H1 (cell line): ENCODE measurements around the gene TSHZ2. TPM values are rescaled to one million over a fixed set of nuclear protein-coding genes. Genes with fewer than 3 reads are reported as not detected.

Source experiments
- CTCF ChIA-PET: fragments of 300-600 bp; sonication (Branson Sonifier 250); formaldehyde crosslinking; loops from one replicate; lab custom pipeline; 2021; ENCODE audit not compliant: partially characterized antibody; lab: Charles Lee
- POLR2A ChIA-PET: fragments of 300-600 bp; sonication (Branson Sonifier 250); formaldehyde crosslinking; loops from one replicate; lab custom pipeline; 2021; ENCODE audit warnings: inconsistent platforms; ENCODE audit not compliant: partially characterized antibody; lab: Charles Lee
- DNase-seq, 2 experiments: peaks; one replicate each; pipeline versions ENCODE4 v3.0.0 to v3.0.0-alpha.2; 2010 to 2022; ENCODE audit warnings: low spot score in 2 of 2, low read depth in 1 of 2, mixed read lengths in 1 of 2
- FAIRE-seq: peaks from 2 replicates; lab custom pipeline; 2011; peaks lifted over from hg19 to GRCh38; lab: Jason Lieb, UNC
- H2AFZ ChIP-seq: 2 replicates; pipeline ENCODE4 v1.8.1; 2012; ENCODE audit warnings: low read length, inconsistent platforms
- H2AK5ac ChIP-seq: 2 replicates; pipeline ENCODE4 v1.6.1; 2013; ENCODE audit warnings: low read depth, low read length
- H2BK120ac ChIP-seq: replicated peaks from 2 replicates; pipeline ENCODE3; 2013; ENCODE audit warnings: low read depth, low read length, inconsistent platforms
- H2BK12ac ChIP-seq: 2 replicates; pipeline ENCODE4 v1.6.1; 2013; ENCODE audit warnings: low read depth, low read length
- H2BK15ac ChIP-seq: 2 replicates; pipeline ENCODE4 v1.6.1; 2013; ENCODE audit warnings: low read length
- H2BK20ac ChIP-seq: 2 replicates; pipeline ENCODE4 v1.6.1; 2013; ENCODE audit warnings: low read length
- H2BK5ac ChIP-seq: 2 replicates; pipeline ENCODE4 v1.6.1; 2013; ENCODE audit warnings: low read depth, low read length
- H3K14ac ChIP-seq: 2 replicates; pipeline ENCODE4 v1.6.1; 2013; ENCODE audit warnings: inconsistent platforms; ENCODE audit not compliant: insufficient read length
- H3K18ac ChIP-seq: 2 replicates; pipeline ENCODE4 v1.6.1; 2013; ENCODE audit warnings: low read length; ENCODE audit errors: extremely low read depth
- H3K23ac ChIP-seq: 2 replicates; pipeline ENCODE4 v1.6.1; 2013; ENCODE audit warnings: inconsistent platforms; ENCODE audit not compliant: insufficient read length
- H3K23me2 ChIP-seq: 2 replicates; pipeline ENCODE4 v1.6.1; 2013; ENCODE audit warnings: low read depth, low read length
- H3K27ac ChIP-seq: 2 replicates; pipeline ENCODE4 v1.6.1; 2011; ENCODE audit warnings: low read depth, low read length, inconsistent platforms
- H3K27me3 ChIP-seq, 4 experiments: replicated peaks in 1 of 4; 1 replicate in 1 of 4; 2 replicates in 3 of 4; pipeline versions ENCODE4 v1.6.1 to v1.8.1; 2011 to 2013; ENCODE audit warnings: low read length in 3 of 4, mild to moderate bottlenecking in 3 of 4, inconsistent platforms in 2 of 4, mixed read lengths in 2 of 4, moderate library complexity in 1 of 4; ENCODE audit not compliant: control insufficient read depth in 3 of 4, insufficient read depth in 3 of 4; ENCODE audit errors: extremely low read depth in 1 of 4
- H3K36me3 ChIP-seq, 4 experiments: 2 replicates each; pipeline versions ENCODE4 v1.6.1 to v1.8.1; 2011 to 2013; ENCODE audit warnings: mild to moderate bottlenecking in 4 of 4, low read length in 3 of 4, moderate library complexity in 2 of 4, control low read depth in 1 of 4, inconsistent platforms in 1 of 4; ENCODE audit not compliant: insufficient read depth in 4 of 4, control insufficient read depth in 2 of 4
- H3K4ac ChIP-seq: replicated peaks from 2 replicates; pipeline ENCODE3; 2013; ENCODE audit warnings: low read length, low read depth, mixed read lengths, inconsistent platforms; ENCODE audit not compliant: insufficient read length
- H3K4me1 ChIP-seq, 4 experiments: replicated peaks in 1 of 4; 1 replicate in 1 of 4; 2 replicates in 3 of 4; pipeline versions ENCODE4 v1.6.1 to v1.8.1; 2011 to 2013; ENCODE audit warnings: low read length in 3 of 4, inconsistent platforms in 2 of 4, mixed read lengths in 1 of 4; ENCODE audit not compliant: insufficient read depth in 4 of 4, control insufficient read depth in 3 of 4
- H3K4me2 ChIP-seq, 2 experiments: 2 replicates each; pipeline versions ENCODE4 v1.6.1 to v1.8.1; 2011 to 2013; ENCODE audit warnings: low read depth in 2 of 2, low read length in 2 of 2, control low read depth in 1 of 2, inconsistent platforms in 1 of 2, mild to moderate bottlenecking in 1 of 2; ENCODE audit not compliant: insufficient read depth in 1 of 2
- H3K4me3 ChIP-seq, 4 experiments: fragments of 200-600, 300-600 bp in 1 of 4; sonication (generic), shearing (Covaris generic), sonication (Bioruptor Twin) in 1 of 4; 2 replicates each; pipeline versions ENCODE4 v1.5.1 to v1.8.1; 2011 to 2016; ENCODE audit warnings: low read length in 4 of 4, low read depth in 3 of 4, control low read depth in 2 of 4, inconsistent platforms in 2 of 4, mild to moderate bottlenecking in 2 of 4, mixed read lengths in 1 of 4, moderate library complexity in 1 of 4; ENCODE audit not compliant: insufficient read depth in 2 of 4; ENCODE audit errors: extremely low read depth in 1 of 4
- H3K56ac ChIP-seq: replicated peaks from 2 replicates; pipeline ENCODE3; 2013; ENCODE audit warnings: low read depth, mild to moderate bottlenecking, mixed read lengths, low read length, inconsistent platforms; ENCODE audit not compliant: insufficient read length
- H3K79me1 ChIP-seq: 2 replicates; pipeline ENCODE4 v1.6.1; 2013; ENCODE audit warnings: low read depth, low read length, control low read depth
- H3K79me2 ChIP-seq, 2 experiments: 2 replicates each; pipeline versions ENCODE4 v1.6.1 to v1.8.1; 2012 to 2013; ENCODE audit warnings: low read length in 2 of 2, mild to moderate bottlenecking in 2 of 2, inconsistent platforms in 1 of 2; ENCODE audit not compliant: insufficient read depth in 2 of 2, control insufficient read depth in 1 of 2
- H3K9ac ChIP-seq, 4 experiments: replicated peaks in 1 of 4; 1 replicate in 1 of 4; 2 replicates in 3 of 4; pipeline versions ENCODE4 v1.6.1 to v1.8.1; 2011 to 2013; ENCODE audit warnings: low read depth in 3 of 4, low read length in 3 of 4, control low read depth in 2 of 4, mild to moderate bottlenecking in 2 of 4, moderate library complexity in 2 of 4, inconsistent platforms in 1 of 4; ENCODE audit errors: extremely low read depth in 1 of 4
- H3K9me3 ChIP-seq, 2 experiments: 2 replicates each; pipeline versions ENCODE4 v1.6.1 to v1.8.1; 2012 to 2013; ENCODE audit warnings: mild to moderate bottlenecking in 2 of 2, moderate library complexity in 2 of 2, control low read depth in 1 of 2, inconsistent platforms in 1 of 2, low read depth in 1 of 2, low read length in 1 of 2, mixed read lengths in 1 of 2; ENCODE audit not compliant: insufficient read depth in 2 of 2
- H4K20me1 ChIP-seq, 2 experiments: replicated peaks in 1 of 2; 2 replicates each; pipeline versions ENCODE3 to v1.8.1; 2011 to 2013; ENCODE audit warnings: inconsistent platforms in 2 of 2, low read length in 2 of 2, mild to moderate bottlenecking in 1 of 2; ENCODE audit not compliant: insufficient read depth in 2 of 2, control insufficient read depth in 1 of 2
- H4K5ac ChIP-seq: 2 replicates; pipeline ENCODE4 v1.6.1; 2013; ENCODE audit warnings: low read length, low read depth, mixed read lengths, inconsistent platforms; ENCODE audit not compliant: insufficient read length
- H4K8ac ChIP-seq: 2 replicates; pipeline ENCODE4 v1.8.0; 2013; ENCODE audit warnings: mild to moderate bottlenecking, moderate library complexity, low read length, inconsistent platforms; ENCODE audit not compliant: insufficient read depth; ENCODE audit errors: extremely low read depth
- H4K91ac ChIP-seq: replicated peaks from 2 replicates; pipeline ENCODE3; 2013; ENCODE audit warnings: low read length, mixed read lengths, inconsistent platforms; ENCODE audit not compliant: insufficient read length
- FOSL1 ChIP-seq: IDR thresholded peaks from 2 replicates; pipeline ENCODE4 v1.6.1; 2011; ENCODE audit warnings: mild to moderate bottlenecking, low read depth, low read length, moderate library complexity; ENCODE audit not compliant: insufficient read depth
- KDM1A ChIP-seq: fragments of 200-600, 300-600 bp; sonication (generic); IDR thresholded peaks from 2 replicates; pipeline ENCODE4 v1.7.1; 2016; ENCODE audit warnings: mild to moderate bottlenecking, low read length, borderline replicate concordance
- RFX5 ChIP-seq: IDR thresholded peaks from 2 replicates; pipeline ENCODE4 v1.6.1; 2011; ENCODE audit warnings: low read depth, low read length, improper control_type of control experiment, borderline replicate concordance
- WGBS, 2 experiments: shearing (Covaris generic) in 1 of 2; methylation state at CpG; one replicate each; pipeline versions ENCODE4 v1.1.6 to v1.1.7; 2013 to 2015; ENCODE audit warnings: low lambda C conversion rate in 2 of 2, mixed read lengths in 2 of 2, inconsistent platforms in 1 of 2, low coverage in 1 of 2, missing lambda C conversion rate in 1 of 2; ENCODE audit not compliant: insufficient replicate concordance in 2 of 2, insufficient coverage in 1 of 2, insufficient read length in 1 of 2; ENCODE audit errors: extremely low coverage in 1 of 2, missing lambda C conversion rate in 1 of 2; 5-methylcytosine and 5-hydroxymethylcytosine counted together
- polyA plus RNA-seq, 7 experiments: library from polyadenylated mRNA; depleted of rRNA in 3 of 7; stranded (reverse) in 5 of 7; unstranded in 2 of 7; fragments of >200 nt in 5 of 7; fragments of 200-250 nt in 2 of 7; gene quantifications; 1 replicate in 5 of 7; 2 replicates in 1 of 7; 4 replicates in 1 of 7; pipeline versions ENCODE4 v1.2.1 to v1.2.3, GENCODE V29; 2011 to 2013; ENCODE audit warnings: missing spikeins in 2 of 7, mixed read lengths in 2 of 7
- total RNA-seq: library from RNA; stranded (reverse); fragmentation: NEBNext Ultra II Directional; extraction: Animal tissue kit (Norgen Biotek cat#: 25700); gene quantifications from 2 replicates; pipeline ENCODE4 v1.2.1, GENCODE V29; 2021

The TSHZ2 gene
- total and polyA plus RNA-seq, 2 of the 8 experiments (the other 6 are each of a cell fraction or from before 2014, with no cell fraction given), result 0.14 to 0.30 TPM

GRCh38 chr20:53512076-53512475, 539.9 kb downstream of the TSHZ2 start:
- Histone ChIP-seq H3K36me3 (no peaks in the 10 kb centered on the region), H2BK15ac (no peak overlapping the region), H3K27me3 (no peaks in the 10 kb centered on the region), H3K18ac (no peak overlapping the region), H4K91ac (no peak overlapping the region), H2AFZ (no peak overlapping the region), H2BK20ac (no peak overlapping the region), H3K79me1 (no peaks in the 10 kb centered on the region), H3K4me3 (no peak overlapping the region), H4K8ac (no peak overlapping the region), H2BK12ac (no peak overlapping the region), H3K27ac (no peak overlapping the region), H3K79me2 (no peaks in the 10 kb centered on the region), H3K9me3 (no peaks in the 10 kb centered on the region; a peak in 1 of 4 replicates), H3K14ac (no peak overlapping the region), H2AK5ac (no peak overlapping the region), H2BK120ac (no peak overlapping the region), H2BK5ac (no peak overlapping the region), H3K56ac (no peak overlapping the region), H3K4ac (no peak overlapping the region), H4K5ac (no peak overlapping the region), H3K23ac (no peak overlapping the region), H3K4me1 (no peaks in the 10 kb centered on the region), H3K23me2 (no peaks in the 10 kb centered on the region), H4K20me1 (no peaks in the 10 kb centered on the region), H3K9ac (no peak overlapping the region), H3K4me2 (no peak overlapping the region)
- FAIRE-seq, result no peak
- no peak for DNase-seq
- ChIA-PET POLR2A (no interaction called here), CTCF (no interaction called here)
- 93% methylated on average over 9 of the region's 9 CpGs; no CpG with 5 or more reads in 1 of the 2 experiments for WGBS, 2 experiments
- TF ChIP-seq KDM1A (no peak), FOSL1 (no peak), RFX5 (no peak)
